Activated naive CD4-positive, alpha-beta T cell treated with anti-CD3 and anti-CD28 coated beads, Interleukin-2, amount 50 U/mL, for 72 hours (primary cell): ENCODE measurements around the gene TOPORS. TPM values are rescaled to one million over a fixed set of nuclear protein-coding genes. Genes with fewer than 3 reads are reported as not detected.

Experiments
- total RNA-seq, 2 donors: library from RNA; stranded (reverse); gene quantifications; one replicate each; pipeline ENCODE4 v1.2.3, GENCODE V29; 2022

TOPORS gene
- total RNA-seq, 2 donors from 2014 or later = 14.1 to 20.9 TPM

Other genes starting within 250 kb of the TOPORS start
- 10 to 100 TPM in 1 of 2 donors, 1 to 10 TPM in 1; 9.9 to 16.7 TPM for gene ACO1, start 167.9 kb downstream of the TOPORS start, total RNA-seq
- 10 to 100 TPM in 1 of 2 donors, 1 to 10 TPM in 1; 5.8 to 11.4 TPM for gene RIGI, start 26.4 kb downstream of the TOPORS start, total RNA-seq
- gene SMIM27, start 259 bp downstream of the TOPORS start, total RNA-seq = 10 to 100 TPM; 15.3 to 19.5 TPM
- 10 to 100 TPM; 42.9 to 83.9 TPM for gene NDUFB6, start 20.6 kb upstream of the TOPORS start, total RNA-seq
- not detected for gene TAF1L, start 83.1 kb upstream of the TOPORS start, total RNA-seq
- gene TMEM215, start 231.0 kb upstream of the TOPORS start, total RNA-seq = not detected